HepG2 (cell line): ENCODE measurements around the gene CD248. TPM values are rescaled to one million over a fixed set of nuclear protein-coding genes. Genes with fewer than 3 reads are reported as not detected.

Source experiments
- ARNTL ChIP-seq: sonication (generic); formaldehyde crosslinking; IDR thresholded peaks from 2 replicates; pipeline ENCODE4 v1.4.0; 2020; ENCODE audit warnings: mild to moderate bottlenecking, missing genetic modification reagents
- CSRNP2 ChIP-seq: sonication (generic); formaldehyde crosslinking; conservative IDR thresholded peaks from 2 replicates; pipeline ENCODE4 v1.8.0; 2022; ENCODE audit warnings: low read depth, missing genetic modification reagents
- MXD3 ChIP-seq: IDR thresholded peaks from 2 replicates; pipeline ENCODE4 v1.6.1; 2016; ENCODE audit warnings: mild to moderate bottlenecking, missing biosample characterization, missing genetic modification reagents
- NR2F6 ChIP-seq, 2 experiments: IDR thresholded peaks; 2 replicates each; pipeline ENCODE4 v1.6.1; 2016; ENCODE audit warnings: antibody characterized with exemption in 1 of 2, mild to moderate bottlenecking in 1 of 2
- REPIN1 ChIP-seq: sonication (generic); formaldehyde crosslinking; IDR thresholded peaks from 2 replicates; pipeline ENCODE4 v1.8.0; 2022; ENCODE audit warnings: missing genetic modification reagents, low read depth, mild to moderate bottlenecking, borderline replicate concordance
- SRSF4 ChIP-seq: fragments of 200-400 bp; formaldehyde crosslinking; IDR thresholded peaks from one replicate; pipeline ENCODE4 v1.6.1; 2018; ENCODE audit warnings: mild to moderate bottlenecking, low read depth, low read length, moderate library complexity; ENCODE audit not compliant: poor library complexity, severe bottlenecking
- TARDBP ChIP-seq: sonication (generic); formaldehyde crosslinking; IDR thresholded peaks from 2 replicates; pipeline ENCODE4 v1.8.0; 2022; ENCODE audit warnings: mild to moderate bottlenecking, missing genetic modification reagents
- THAP8 ChIP-seq: sonication (generic); formaldehyde crosslinking; IDR thresholded peaks from 2 replicates; pipeline ENCODE4 v1.5.1; 2020; ENCODE audit warnings: missing genetic modification reagents, mild to moderate bottlenecking, borderline replicate concordance
- TSC22D2 ChIP-seq: sonication (generic); formaldehyde crosslinking; IDR thresholded peaks from 2 replicates; pipeline ENCODE4 v1.5.1; 2020; ENCODE audit warnings: missing genetic modification reagents, mild to moderate bottlenecking, borderline replicate concordance
- U2AF1 ChIP-seq: fragments of 200-400 bp; formaldehyde crosslinking; optimal IDR thresholded peaks from 2 replicates; pipeline ENCODE3; 2017; ENCODE audit warnings: mild to moderate bottlenecking, low read depth, low read length
- ZBED4 ChIP-seq: sonication (generic); formaldehyde crosslinking; IDR thresholded peaks from 2 replicates; pipeline ENCODE4 v1.4.0; 2020; ENCODE audit warnings: missing genetic modification reagents, borderline replicate concordance
- ZNF550 ChIP-seq: sonication (generic); formaldehyde crosslinking; IDR thresholded peaks from 2 replicates; pipeline ENCODE4 v1.4.0; 2020; ENCODE audit warnings: mild to moderate bottlenecking, missing genetic modification reagents, borderline replicate concordance
- ZNF570 ChIP-seq: sonication (generic); formaldehyde crosslinking; IDR thresholded peaks from 2 replicates; pipeline ENCODE4 v1.4.0; 2020; ENCODE audit warnings: mild to moderate bottlenecking, missing genetic modification reagents, borderline replicate concordance
- ZNF589 ChIP-seq: sonication (generic); formaldehyde crosslinking; conservative IDR thresholded peaks from 2 replicates; pipeline ENCODE4 v1.8.0; 2022; ENCODE audit warnings: mild to moderate bottlenecking, moderate library complexity, missing genetic modification reagents
- polyA plus RNA-seq, 8 experiments: library from polyadenylated mRNA; depleted of rRNA in 3 of 8; stranded (reverse) in 7 of 8; unstranded in 1 of 8; fragments of >200 nt; fragmentation: Illumina TruSeq in 4 of 8; extraction: Trizol in 4 of 8; gene quantifications; 2 replicates each; pipeline versions ENCODE4 v1.2.1 to v1.2.3, GENCODE V29; 2011 to 2016; ENCODE audit warnings: low read depth in 4 of 8, missing spikeins in 1 of 8, mixed read lengths in 1 of 8; ENCODE audit not compliant: insufficient read depth in 1 of 8
- total RNA-seq, 5 experiments: library from RNA; depleted of rRNA; stranded (reverse); fragments of >200 nt; fragmentation: Illumina TruSeq; extraction: Trizol; gene quantifications; 2 replicates each; pipeline ENCODE4 v1.2.3, GENCODE V29; 2016; ENCODE audit warnings: low read depth in 1 of 5
- TF ChIP-seq, protein P1 (sequence below): sonication (generic); formaldehyde crosslinking; IDR thresholded peaks from 2 replicates; pipeline ENCODE4 v1.8.0; 2023; ENCODE audit warnings: mild to moderate bottlenecking, missing genetic modification reagents

The CD248 gene
- total and polyA plus RNA-seq, 2 of the 13 experiments (the other 11 are each of a cell fraction or from before 2014, with no cell fraction given) = 0.25 to 0.35 TPM

DNA sequence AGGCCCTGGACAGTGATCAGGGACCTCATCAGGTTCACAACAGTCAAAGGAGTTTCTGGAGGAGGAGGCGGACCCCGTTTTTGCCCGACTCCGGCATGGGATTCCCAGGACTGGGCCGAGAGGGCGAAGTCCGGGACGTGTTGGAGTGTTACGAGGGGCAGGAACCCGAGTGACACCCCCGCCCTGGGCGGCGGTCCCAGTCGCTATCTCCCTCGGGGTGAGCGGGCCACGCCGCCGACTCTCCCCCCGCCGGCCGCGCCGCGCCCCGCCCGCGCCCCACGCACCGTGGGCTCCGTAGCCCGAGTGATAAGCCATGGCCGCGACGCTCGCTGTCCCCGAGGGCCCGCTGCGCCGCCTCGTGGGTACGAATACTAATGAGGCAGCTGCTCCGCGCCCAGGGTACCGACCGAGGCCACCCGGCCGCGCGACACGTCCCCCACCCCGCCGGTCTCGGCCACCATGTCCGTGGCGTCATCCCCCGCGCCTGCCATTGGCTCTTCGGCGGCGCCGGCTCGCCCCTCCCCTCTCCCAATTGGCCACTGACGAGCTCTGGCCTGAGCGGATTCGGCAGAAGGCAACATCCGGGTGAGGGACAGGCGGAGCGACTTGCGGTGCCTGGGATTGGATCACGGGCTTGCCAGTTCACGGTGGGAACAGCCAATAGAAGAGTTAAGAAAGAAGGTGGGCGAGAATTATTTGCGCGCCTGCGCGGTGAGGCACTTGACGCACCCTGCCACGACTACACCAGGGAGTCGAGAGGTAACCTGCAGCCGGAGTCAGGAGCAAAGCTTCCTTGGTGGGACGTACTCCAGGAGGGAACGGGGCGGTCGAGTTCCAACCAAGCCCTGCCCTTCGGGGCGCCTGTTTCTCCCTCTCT, 27.9 kb downstream of the CD248 start, which contains the start of gene YIF1A (continued):
- TF ChIP-seq THAP8 (CRISPR knock-in tag) = no peak
- TF ChIP-seq ARNTL (CRISPR knock-in tag) = no peak
- no peak for TF ChIP-seq NR2F6 (IDR thresholded peaks at IDR 0.05)
- no peak for TF ChIP-seq NR2F6 (CRISPR knock-in tag; IDR thresholded peaks at IDR 0.05)
- peak; percentile 94 for TF ChIP-seq U2AF1
- TF ChIP-seq TSC22D2 (CRISPR knock-in tag) = no peak
- TF ChIP-seq REPIN1 (CRISPR knock-in tag) = no peak; the same call in 1 of the 2 replicates
- no peak for TF ChIP-seq ZNF570 (CRISPR knock-in tag)
- no peak for TF ChIP-seq ZBED4 (CRISPR knock-in tag)
- TF ChIP-seq SRSF4 = no peak
- TF ChIP-seq TARDBP (CRISPR knock-in tag) = peak; percentile 57; the same call in 1 of the 2 replicates
- TF ChIP-seq CSRNP2 (CRISPR knock-in tag) = no peak
- TF ChIP-seq, protein P1, sequence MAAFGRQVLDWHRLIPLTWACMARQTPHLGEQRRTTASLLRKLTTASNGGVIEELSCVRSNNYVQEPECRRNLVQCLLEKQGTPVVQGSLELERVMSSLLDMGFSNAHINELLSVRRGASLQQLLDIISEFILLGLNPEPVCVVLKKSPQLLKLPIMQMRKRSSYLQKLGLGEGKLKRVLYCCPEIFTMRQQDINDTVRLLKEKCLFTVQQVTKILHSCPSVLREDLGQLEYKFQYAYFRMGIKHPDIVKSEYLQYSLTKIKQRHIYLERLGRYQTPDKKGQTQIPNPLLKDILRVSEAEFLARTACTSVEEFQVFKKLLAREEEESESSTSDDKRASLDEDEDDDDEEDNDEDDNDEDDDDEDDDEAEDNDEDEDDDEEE = no peak
- TF ChIP-seq MXD3 = peak; percentile 39; the same call in 1 of the 2 replicates
- no peak; the same call in 1 of the 2 replicates for TF ChIP-seq ZNF589 (CRISPR knock-in tag)
- TF ChIP-seq ZNF550 (CRISPR knock-in tag) = no peak
